ENCODE measurements around the gene HHAT.
"Not testable (repeated sequence)": the region's sequence is repeated elsewhere in the genome, so short reads cannot be mapped to it uniquely, and the experiment has no call there.

The HHAT gene

GRCh38 chr1:210313921-210314320 is 14.8 kb upstream of the HHAT start:
- no peak for DNase-seq

GRCh38 chr1:210315529-210315928 is 13.2 kb upstream of the HHAT start:
- no peak for DNase-seq

GRCh38 chr1:210321131-210321530 is 7.6 kb upstream of the HHAT start:
- DNase-seq, result no peak

GRCh38 chr1:210321552-210321951 is 7.2 kb upstream of the HHAT start:
- no peak for DNase-seq

- DNase-seq, result no peak
Observed at GRCh38 chr1:210323957-210324356, 4.7 kb upstream of the HHAT start.

GRCh38 chr1:210325026-210325670 is 3.6 kb upstream of the HHAT start:
- no peak for DNase-seq

- peak in 6 of 51 donors; percentile 24 to 37 (median 32) for DNase-seq
Observed at GRCh38 chr1:210328032-210328745, 513 bp upstream of the HHAT start.

GRCh38 chr1:210330279-210330866 is 1.7 kb downstream of the HHAT start:
- DNase-seq, result no peak

GRCh38 chr1:210332233-210332632 is 3.5 kb downstream of the HHAT start:
- DNase-seq, result no peak

GRCh38 chr1:210332719-210333398 is 4.2 kb downstream of the HHAT start:
- DNase-seq, result no peak

GRCh38 chr1:210335001-210335400 is 6.3 kb downstream of the HHAT start:
- DNase-seq, result no peak

- DNase-seq, result no peak
Observed at GRCh38 chr1:210336362-210336761, 7.7 kb downstream of the HHAT start.

GRCh38 chr1:210339500-210339899 is 10.8 kb downstream of the HHAT start:
- DNase-seq, result no peak

GRCh38 chr1:210340311-210340710 is 11.6 kb downstream of the HHAT start:
- no peak for DNase-seq

- no peak for DNase-seq
Observed at GRCh38 chr1:210340841-210341240, 12.1 kb downstream of the HHAT start.

- DNase-seq, result no peak
Observed at GRCh38 chr1:210342986-210343780, 14.5 kb downstream of the HHAT start.

- no peak for DNase-seq
Observed at GRCh38 chr1:210344706-210345105, 16.0 kb downstream of the HHAT start.

GRCh38 chr1:210347112-210347511 is 18.4 kb downstream of the HHAT start:
- DNase-seq, result peak in 2 of 51 donors; percentile 34 to 64

- DNase-seq, result no peak
Observed at GRCh38 chr1:210351496-210351895, 22.8 kb downstream of the HHAT start.

GRCh38 chr1:210352575-210352974 is 23.9 kb downstream of the HHAT start:
- DNase-seq, result no peak

- not testable (repeated sequence) for DNase-seq
Observed at GRCh38 chr1:210354305-210354704, 25.6 kb downstream of the HHAT start.

Data from hypothalamus (tissue), 51 donors.